Brain microvascular endothelial cell (primary cell): Measurements from ENCODE around the gene PHF12.

Experiments used
- DNase-seq: peaks from one replicate; pipeline ENCODE4 v3.0.0-alpha.2; 2020
- H3K27ac ChIP-seq: fragments of 250-450 bp; sonication (Bioruptor Pico); 2 replicates; pipeline ENCODE4 v1.5.1; 2020; ENCODE audit warnings: mild to moderate bottlenecking, moderate library complexity
- H3K27me3 ChIP-seq: fragments of 250-450 bp; sonication (Bioruptor Pico); replicated peaks from 2 replicates; pipeline ENCODE4 v1.5.1; 2020; ENCODE audit warnings: mild to moderate bottlenecking
- H3K36me3 ChIP-seq: fragments of 250-450 bp; sonication (Bioruptor Pico); replicated peaks from 2 replicates; pipeline ENCODE4 v1.5.1; 2020; ENCODE audit warnings: mild to moderate bottlenecking
- H3K4me3 ChIP-seq: 2 replicates; pipeline ENCODE4 v1.5.1; 2011; ENCODE audit warnings: low read depth, mild to moderate bottlenecking, control low read depth, low read length, moderate library complexity
- CTCF ChIP-seq: IDR thresholded peaks from 2 replicates; pipeline ENCODE4 v1.5.1; 2011; ENCODE audit warnings: low read depth, mild to moderate bottlenecking, moderate library complexity, low read length, control low read depth, inconsistent platforms; ENCODE audit errors: missing control alignments
- in situ Hi-C: cut with HindIII; loops from 2 replicates; pipeline ENCODE4 v1.10.0; 2017; ENCODE audit warnings: low sequenced_read_pairs, low pct_ligation_motif_present

Gene PHF12

GRCh38 chr17:28900986-28901726 lies 50.2 kb downstream of the PHF12 start:
- H3K27me3 ChIP-seq = no peaks in the 10 kb centered on the region
- no peak overlapping the region for H3K27ac ChIP-seq
- no peak overlapping the region for H3K4me3 ChIP-seq
- in situ Hi-C loops = no loop called here
- no peak for DNase-seq
- TF ChIP-seq CTCF = no peak
- H3K36me3 ChIP-seq = peaks cover 3% of the 10 kb centered on the region

- no peak for TF ChIP-seq CTCF
- Histone ChIP-seq H3K27me3 (no peaks in the 10 kb centered on the region), H3K4me3 (no peak overlapping the region), H3K36me3 (no peaks in the 10 kb centered on the region), H3K27ac (no peak overlapping the region)
- in situ Hi-C loops = no loop called here
- DNase-seq = no peak
These were observed 52.0 kb downstream of the PHF12 start for GRCh38 chr17:28899212-28899815.

- no peaks in the 10 kb centered on the region for H3K36me3 ChIP-seq
- H3K4me3 ChIP-seq = no peak overlapping the region
- no peak for DNase-seq
- no peak for TF ChIP-seq CTCF
- in situ Hi-C loops = no loop called here
- H3K27me3 ChIP-seq = no peaks in the 10 kb centered on the region
- no peak overlapping the region for H3K27ac ChIP-seq
These were observed 52.8 kb downstream of the PHF12 start for GRCh38 chr17:28898527-28898955.

- H3K4me3 ChIP-seq = peak overlapping the region; percentile 80
- in situ Hi-C loops = no loop called here
- DNase-seq = no peak
- TF ChIP-seq CTCF = no peak
- no peaks in the 10 kb centered on the region for H3K36me3 ChIP-seq
- H3K27me3 ChIP-seq = no peaks in the 10 kb centered on the region
- no peak overlapping the region for H3K27ac ChIP-seq
These were observed 53.4 kb downstream of the PHF12 start for GRCh38 chr17:28897769-28898526.

- no peaks in the 10 kb centered on the region for H3K36me3 ChIP-seq
- no peak for DNase-seq
- no peak within 1 kb of the TSS for H3K27ac ChIP-seq
- peak within 1 kb of the TSS; percentile 80 for H3K4me3 ChIP-seq
- in situ Hi-C loops = no loop called here
- H3K27me3 ChIP-seq = no peaks in the 10 kb centered on the region
- peak; percentile 53 for TF ChIP-seq CTCF
These were observed 54.2 kb downstream of the PHF12 start, which contains the start of gene FLOT2 for GRCh38 chr17:28896884-28897768. Gene FLOT2 (minus strand): TSS chr17:28897733. CDS start chr17:28897574, 159 bp downstream.
